Thymus (tissue), 11 donors: Measurements from ENCODE around the gene CAMKMT. TPM values are rescaled to one million over a fixed set of nuclear protein-coding genes. Genes with fewer than 3 reads are reported as not detected.

Experiments used
- DNase-seq, 9 donors: peaks; one replicate each; pipeline ENCODE4 v3.0.0-alpha.2; 2013; ENCODE audit warnings: low spot score in 9 of 9, low read depth in 6 of 9, missing footprints in 1 of 9
- H3K27ac ChIP-seq, 2 donors: one replicate each; pipeline ENCODE4 v1.5.1; 2013; ENCODE audit warnings: control low read depth in 1 of 2, low read depth in 1 of 2, low read length in 1 of 2, mild to moderate bottlenecking in 1 of 2, moderate library complexity in 1 of 2
- H3K27me3 ChIP-seq, 2 donors: one replicate each; pipeline ENCODE4 v1.5.1; 2013; ENCODE audit warnings: low read length in 1 of 2; ENCODE audit not compliant: control insufficient read depth in 2 of 2, insufficient read depth in 1 of 2
- H3K36me3 ChIP-seq, 2 donors: one replicate each; pipeline ENCODE4 v1.5.1; 2013; ENCODE audit warnings: low read length in 1 of 2, mild to moderate bottlenecking in 1 of 2, moderate library complexity in 1 of 2; ENCODE audit not compliant: control insufficient read depth in 2 of 2, insufficient read depth in 2 of 2
- H3K4me1 ChIP-seq, 2 donors: one replicate each; pipeline ENCODE4 v1.5.1; 2013; ENCODE audit warnings: low read length in 2 of 2; ENCODE audit not compliant: control insufficient read depth in 2 of 2, insufficient read depth in 2 of 2
- H3K4me3 ChIP-seq, 2 donors: one replicate each; pipeline ENCODE4 v1.5.1; 2013; ENCODE audit warnings: low read length in 2 of 2, control low read depth in 1 of 2, mild to moderate bottlenecking in 1 of 2
- H3K9me3 ChIP-seq, 2 donors: one replicate each; pipeline ENCODE4 v1.5.1; 2013; ENCODE audit warnings: low read length in 1 of 2, mild to moderate bottlenecking in 1 of 2; ENCODE audit not compliant: control insufficient read depth in 2 of 2, insufficient read depth in 1 of 2
- WGBS: extraction: QIAGEN DNeasy Blood & Tissue Kit; methylation state at CpG from one replicate; pipeline ENCODE4 v1.1.7; 2013; 5-methylcytosine and 5-hydroxymethylcytosine counted together
- polyA plus RNA-seq: library from polyadenylated mRNA; stranded (reverse); fragments of 200-250 nt; gene quantifications from one replicate; pipeline ENCODE4 v1.2.3, GENCODE V29; 2013
- total RNA-seq: library from RNA; stranded (reverse); fragments of 120-200 nt; gene quantifications from one replicate; pipeline ENCODE4 v1.2.4, GENCODE V29; 2013
- donor health status: healthy.

Gene CAMKMT
- total and polyA plus RNA-seq, 2 donors, result 7.0 to 7.4 TPM

DNA sequence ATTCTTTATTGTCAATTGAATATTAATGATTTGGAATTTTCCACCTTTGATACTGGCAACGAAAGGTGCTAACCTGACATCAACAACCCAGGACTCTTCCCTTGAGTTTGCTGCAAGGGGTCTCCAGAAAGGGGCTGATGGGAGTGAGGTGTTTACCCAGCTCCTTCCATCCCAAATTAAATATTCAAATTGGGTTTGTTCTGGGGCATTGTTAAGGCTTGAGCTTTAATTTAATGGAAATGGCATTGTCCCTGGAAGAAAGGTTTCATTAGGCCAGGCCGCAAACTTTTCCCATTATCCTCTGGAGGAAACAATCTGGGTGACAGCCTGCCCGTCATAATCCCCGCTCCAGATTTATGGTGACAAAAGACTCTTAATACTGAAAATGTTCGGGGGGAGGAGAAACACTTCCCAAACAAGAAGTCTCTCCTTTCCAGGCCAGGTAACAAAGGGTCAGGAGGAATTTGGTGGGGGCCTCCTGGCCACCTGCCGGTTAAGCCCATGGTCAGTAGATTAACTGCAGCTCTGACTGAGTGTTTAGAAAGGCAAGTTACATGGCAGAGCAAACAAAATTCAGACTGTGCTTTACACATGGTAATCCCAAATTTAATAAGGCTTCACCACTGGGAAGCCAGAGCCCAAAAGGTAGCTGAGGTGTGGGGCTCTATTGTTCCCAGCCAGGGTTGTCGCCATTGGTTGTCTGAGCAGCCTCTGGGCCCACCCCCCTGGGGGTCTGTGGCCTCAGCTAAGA is 428.4 kb downstream of the CAMKMT start:
- 76% methylated on average over 7 of the region's 7 CpGs for WGBS
- H3K9me3 ChIP-seq, result no peaks in the 10 kb centered on the region

GRCh38 chr2:44793322-44793870 is 431.6 kb downstream of the CAMKMT start:
- no peaks in the 10 kb centered on the region for H3K4me1 ChIP-seq
- DNase-seq, result peak in 2 of 9 donors; percentile 6 to 13
- H3K4me3 ChIP-seq, result no peak overlapping the region
- no peaks in the 10 kb centered on the region for H3K9me3 ChIP-seq
- H3K27ac ChIP-seq, result no peak overlapping the region
- H3K27me3 ChIP-seq, result peaks cover 3 to 39% of the 10 kb centered on the region in 2 donors
- no peaks in the 10 kb centered on the region for H3K36me3 ChIP-seq

More for the DNA sequence above, 428.4 kb downstream of the CAMKMT start:
- Histone ChIP-seq H3K4me3 (no peak overlapping the region), H3K36me3 (no peaks in the 10 kb centered on the region), H3K27me3 (peaks cover 0 to 25% of the 10 kb centered on the region in 2 donors), H3K4me1 (no peaks in the 10 kb centered on the region), H3K27ac (no peak overlapping the region)
- DNase-seq, result no peak

GRCh38 chr2:44796771-44797170 is 435.0 kb downstream of the CAMKMT start:
- H3K27me3 ChIP-seq, result peaks cover 28 to 51% of the 10 kb centered on the region in 2 donors
- peaks cover 0 to 4% of the 10 kb centered on the region in 2 donors for H3K9me3 ChIP-seq
- no peak overlapping the region for H3K27ac ChIP-seq
- no peak overlapping the region for H3K4me3 ChIP-seq
- peaks cover 0 to under 1% of the 10 kb centered on the region in 2 donors for H3K4me1 ChIP-seq
- 82% methylated on average over 4 of the region's 4 CpGs for WGBS
- no peaks in the 10 kb centered on the region for H3K36me3 ChIP-seq
- DNase-seq, result no peak

DNA sequence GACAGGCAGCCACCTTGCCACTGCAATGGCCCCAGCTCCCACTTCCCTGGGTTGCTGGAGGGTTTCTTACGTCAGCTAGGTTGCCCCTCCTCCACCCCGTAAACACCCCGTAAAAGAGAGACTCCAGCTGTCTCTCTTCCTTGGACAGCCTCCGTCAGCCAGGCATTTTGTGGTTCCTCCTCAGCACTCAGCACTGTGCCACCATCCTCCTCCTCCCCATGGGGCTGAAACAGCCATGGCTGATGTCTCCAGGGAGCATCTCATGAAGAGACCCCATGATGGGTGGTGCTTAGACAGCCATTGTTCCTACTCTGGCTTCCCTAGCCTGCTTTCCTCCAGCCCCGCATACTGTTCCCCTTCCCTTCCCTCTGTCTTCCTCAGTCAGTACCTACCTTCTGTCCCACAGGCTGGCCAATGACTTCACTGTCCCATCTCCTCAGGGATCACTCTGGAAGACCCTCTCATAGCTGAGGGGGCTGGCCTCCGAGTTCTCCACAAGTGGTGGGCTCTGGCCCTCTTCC is 436.5 kb downstream of the CAMKMT start:
- Histone ChIP-seq H3K4me1 (peaks cover 0 to 3% of the 10 kb centered on the region in 2 donors), H3K27ac (no peak overlapping the region), H3K4me3 (no peak overlapping the region), H3K36me3 (no peaks in the 10 kb centered on the region), H3K27me3 (peaks cover 40 to 66% of the 10 kb centered on the region in 2 donors), H3K9me3 (peaks cover 0 to 4% of the 10 kb centered on the region in 2 donors)
- no peak for DNase-seq
- 82% methylated on average over 6 of the region's 6 CpGs for WGBS

- peaks cover 0 to 3% of the 10 kb centered on the region in 2 donors for H3K4me1 ChIP-seq
- H3K9me3 ChIP-seq, result peaks cover 0 to 4% of the 10 kb centered on the region in 2 donors
- H3K4me3 ChIP-seq, result no peak overlapping the region
- H3K36me3 ChIP-seq, result no peaks in the 10 kb centered on the region
- H3K27ac ChIP-seq, result no peak overlapping the region
- peaks cover 43 to 75% of the 10 kb centered on the region in 2 donors for H3K27me3 ChIP-seq
- DNase-seq, result no peak
- 93% methylated on average over 3 of the region's 3 CpGs for WGBS
Observed at GRCh38 chr2:44799105-44799504, 437.4 kb downstream of the CAMKMT start.

DNA sequence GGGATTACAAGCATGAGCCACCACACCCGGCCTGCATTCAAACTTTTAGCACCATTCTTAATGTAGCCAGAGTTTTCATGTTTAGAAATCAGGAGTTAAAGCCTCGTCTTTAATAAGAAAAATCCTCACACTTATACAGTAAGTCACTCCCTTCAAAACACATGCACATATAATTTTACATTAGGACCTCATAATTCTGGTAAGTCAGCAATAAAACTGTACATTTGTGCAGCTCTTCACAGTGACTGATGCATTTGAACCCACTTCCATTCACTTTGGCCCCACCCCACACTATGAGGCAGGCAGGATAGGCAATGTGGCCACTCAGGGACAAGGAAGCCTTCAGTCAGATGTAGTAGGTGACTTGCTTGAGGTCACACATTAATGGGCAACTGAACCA is 438.0 kb downstream of the CAMKMT start:
- WGBS, result 85% methylated on average over 2 of the region's 2 CpGs
- Histone ChIP-seq H3K36me3 (no peaks in the 10 kb centered on the region), H3K27me3 (peaks cover 47 to 81% of the 10 kb centered on the region in 2 donors), H3K4me1 (peaks cover 0 to 3% of the 10 kb centered on the region in 2 donors), H3K27ac (no peak overlapping the region), H3K4me3 (no peak overlapping the region), H3K9me3 (peaks cover 0 to 4% of the 10 kb centered on the region in 2 donors)
- DNase-seq, result no peak

- Histone ChIP-seq H3K4me3 (no peak overlapping the region), H3K27me3 (peaks cover 55 to 93% of the 10 kb centered on the region in 2 donors), H3K9me3 (peaks cover 0 to 4% of the 10 kb centered on the region in 2 donors), H3K4me1 (peaks cover 0 to 3% of the 10 kb centered on the region in 2 donors), H3K36me3 (no peaks in the 10 kb centered on the region), H3K27ac (no peak overlapping the region)
- 12% methylated on average over 23 of the region's 23 CpGs for WGBS
- no peak for DNase-seq
Observed at GRCh38 chr2:44801289-44801840, 439.6 kb downstream of the CAMKMT start.

DNA sequence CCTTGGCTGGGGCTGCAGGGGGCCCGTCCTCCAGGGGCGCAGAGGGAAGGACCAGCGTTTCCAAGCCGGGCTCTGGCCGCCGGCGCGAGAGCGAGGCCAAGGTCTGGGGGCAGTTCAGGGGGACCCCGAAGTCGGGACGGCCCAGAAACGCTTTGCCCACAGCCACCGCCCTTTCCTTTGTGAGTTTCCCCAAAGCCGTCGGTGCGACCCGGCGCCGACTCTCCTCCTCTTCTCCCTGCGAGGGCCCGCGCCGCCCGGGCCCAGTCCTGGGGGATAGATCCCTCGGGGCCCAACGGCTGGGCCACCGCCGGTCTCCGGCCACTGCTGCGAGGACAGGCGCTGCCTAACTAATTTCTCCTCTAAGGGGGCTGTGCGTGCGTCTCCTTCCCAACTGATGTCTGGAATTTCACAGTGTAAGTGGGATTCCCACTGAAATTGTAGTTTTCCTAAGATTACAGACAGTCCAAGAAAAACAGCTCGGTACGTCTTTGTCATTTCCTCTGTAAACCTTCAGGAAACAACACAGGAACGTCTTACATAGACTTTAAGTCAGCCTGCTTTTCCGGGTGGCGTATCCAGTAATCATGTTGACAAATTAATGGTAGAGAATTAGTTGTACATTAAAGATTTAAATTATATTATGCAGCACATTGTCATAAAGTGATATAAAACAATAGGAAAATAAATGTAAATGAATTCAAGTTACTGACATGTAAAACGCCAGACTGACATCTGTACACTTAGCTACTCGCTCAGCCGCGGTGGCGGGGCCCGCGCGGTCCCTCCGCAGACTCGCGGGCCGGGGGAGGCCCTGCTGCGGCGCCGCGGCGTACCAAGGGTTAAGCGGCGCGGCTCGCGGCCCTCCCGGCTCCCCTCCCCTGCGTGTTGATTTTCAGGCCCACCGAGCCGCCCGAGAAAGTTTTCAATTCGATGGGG is 440.4 kb downstream of the CAMKMT start:
- Histone ChIP-seq H3K9me3 (peaks cover 0 to 4% of the 10 kb centered on the region in 2 donors), H3K27ac (no peak overlapping the region), H3K36me3 (no peaks in the 10 kb centered on the region), H3K4me1 (peaks cover 0 to 3% of the 10 kb centered on the region in 2 donors), H3K4me3 (no peak overlapping the region), H3K27me3 (peaks cover 55 to 97% of the 10 kb centered on the region in 2 donors)
- DNase-seq, result no peak
- 6% methylated on average over 67 of the region's 67 CpGs for WGBS
